CD8-positive, alpha-beta memory T cell (primary cell): ENCODE data around the gene MFRP. TPM values are rescaled to one million over a fixed set of nuclear protein-coding genes. Genes with fewer than 3 reads are reported as not detected.

ENCODE experiments used
- CTCF ChIA-PET: fragments of 350-600 bp; sonication (Branson Sonifier 250); formaldehyde crosslinking; loops from one replicate; lab custom pipeline; 2021; ENCODE audit warnings: antibody characterized with exemption; lab: Charles Lee
- POLR2A ChIA-PET: fragments of 350-600 bp; sonication (Branson Sonifier 250); formaldehyde crosslinking; loops from one replicate; lab custom pipeline; 2021; ENCODE audit warnings: antibody characterized with exemption; lab: Charles Lee
- DNase-seq, 5 donors: peaks; one replicate each; pipeline versions ENCODE4 v3.0.0 to v3.0.0-alpha.2; 2020 to 2022; ENCODE audit warnings: mixed read lengths in 1 of 5
- H3K27ac ChIP-seq: one replicate; pipeline ENCODE4 v1.7.0; 2013; ENCODE audit warnings: low read depth, mild to moderate bottlenecking, low read length, moderate library complexity
- H3K27me3 ChIP-seq: 2 replicates; pipeline ENCODE4 v1.7.0; 2013; ENCODE audit warnings: low read length, mild to moderate bottlenecking; ENCODE audit not compliant: insufficient read depth, poor library complexity, severe bottlenecking
- H3K36me3 ChIP-seq: 2 replicates; pipeline ENCODE4 v1.7.0; 2013; ENCODE audit warnings: mild to moderate bottlenecking, low read length, moderate library complexity; ENCODE audit not compliant: insufficient read depth
- H3K4me1 ChIP-seq: 2 replicates; pipeline ENCODE4 v1.7.0; 2013; ENCODE audit warnings: mild to moderate bottlenecking, low read length, moderate library complexity; ENCODE audit not compliant: insufficient read depth
- H3K4me3 ChIP-seq: 2 replicates; pipeline ENCODE4 v1.7.0; 2013; ENCODE audit warnings: mild to moderate bottlenecking, low read length
- H3K9me3 ChIP-seq: 2 replicates; pipeline ENCODE4 v1.7.0; 2013; ENCODE audit warnings: mild to moderate bottlenecking, low read length
- H3K27ac Mint-ChIP-seq, 8 donors: one replicate each; pipeline ENCODE4 v1.8.0; 2020 to 2021; ENCODE audit warnings: mixed read lengths in 8 of 8, mild to moderate bottlenecking in 6 of 8, inconsistent platforms in 3 of 8, moderate library complexity in 3 of 8
- H3K27me3 Mint-ChIP-seq, 2 donors: one replicate each; pipeline ENCODE4 v1.8.0; 2020 to 2021; ENCODE audit warnings: mixed read lengths in 2 of 2, mild to moderate bottlenecking in 1 of 2, moderate library complexity in 1 of 2
- H3K36me3 Mint-ChIP-seq, 3 donors: one replicate each; pipeline ENCODE4 v1.8.0; 2020 to 2021; ENCODE audit warnings: mixed read lengths in 3 of 3, inconsistent platforms in 1 of 3, mild to moderate bottlenecking in 1 of 3
- H3K4me1 Mint-ChIP-seq, 3 donors: one replicate each; pipeline ENCODE4 v1.8.0; 2020 to 2021; ENCODE audit warnings: mixed read lengths in 3 of 3, inconsistent platforms in 1 of 3, mild to moderate bottlenecking in 1 of 3
- H3K4me3 Mint-ChIP-seq, 7 donors: one replicate each; pipeline ENCODE4 v1.8.0; 2020 to 2021; ENCODE audit warnings: mixed read lengths in 7 of 7, mild to moderate bottlenecking in 6 of 7, moderate library complexity in 4 of 7, inconsistent platforms in 2 of 7
- H3K9me3 Mint-ChIP-seq, 5 donors: one replicate each; pipeline ENCODE4 v1.8.0; 2020 to 2022; ENCODE audit warnings: mixed read lengths in 5 of 5, mild to moderate bottlenecking in 3 of 5, moderate library complexity in 2 of 5, inconsistent platforms in 1 of 5
- polyA plus RNA-seq: library from polyadenylated mRNA; unstranded; fragments of 300-500 nt; fragmentation: Illumina TruSeq; gene quantifications from one replicate; pipeline ENCODE4 v1.2.3, GENCODE V29; 2021
- total RNA-seq, 2 experiments: library from RNA; stranded (reverse); gene quantifications; one replicate each; pipeline ENCODE4 v1.2.3, GENCODE V29; 2021

MFRP gene
- total and polyA plus RNA-seq, 3 experiments from 2014 or later = not detected

DNA sequence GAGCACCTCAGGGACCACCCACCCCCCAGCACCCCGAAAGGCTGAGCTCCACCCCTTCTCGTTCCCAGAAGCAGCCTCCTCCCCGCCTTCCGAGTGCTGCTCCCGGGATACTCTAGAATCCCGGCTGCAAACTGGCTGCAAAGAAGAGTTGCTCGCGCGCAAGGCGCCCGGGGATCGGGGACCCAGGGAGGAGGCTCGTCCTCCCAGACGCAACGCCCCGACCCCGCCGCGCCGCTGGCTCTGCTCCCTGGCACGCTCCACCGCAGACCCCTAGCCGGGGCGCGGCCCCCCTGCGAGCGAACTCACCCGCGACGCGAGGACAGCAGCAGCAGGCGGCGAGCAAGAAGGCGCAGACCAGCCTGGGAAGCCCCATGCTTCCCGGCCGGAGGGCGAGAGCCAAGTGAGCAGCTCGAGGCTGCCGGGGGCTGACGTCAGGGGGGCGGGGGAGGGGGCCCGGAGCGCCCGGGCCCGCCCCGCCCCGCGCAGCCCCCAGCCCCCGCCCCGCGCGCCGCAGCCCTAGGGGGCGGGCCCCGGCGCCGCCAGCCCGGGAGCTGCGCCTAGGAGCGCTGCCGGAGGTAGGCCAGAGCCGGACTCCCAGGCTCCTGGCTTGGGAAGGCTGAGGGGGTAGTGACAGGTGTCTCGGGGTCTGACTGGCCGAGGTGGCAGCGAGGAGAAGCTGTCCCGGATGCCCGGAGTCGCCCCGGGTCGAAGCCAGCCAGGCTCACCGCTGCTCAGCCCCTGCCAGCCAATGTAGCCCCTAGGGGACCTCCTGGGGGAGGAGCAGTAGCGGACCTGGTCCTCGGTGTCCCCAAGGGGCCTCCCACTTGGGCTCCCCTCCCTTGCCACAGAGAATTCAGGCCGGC is 29.5 kb downstream of the MFRP start, which contains the start of gene MCAM:
Gene MCAM, minus strand, starts transcription at position 402 of the 863 bp plus-strand sequence. Its CDS starts 29 bp downstream, at position 373.
- CTCF ChIA-PET = interaction anchor here (0.7 to 1.3 kb wide), 2 partner anchors 19 to 111 kb away, joined by 3 read pairs; partner anchors contain the start of gene CBL
- Histone ChIP-seq H3K36me3 (no peaks in the 10 kb centered on the region), H3K4me1 (peaks cover 34% of the 10 kb centered on the region), H3K27ac (no peak within 1 kb of the TSS), H3K4me3 (peak within 1 kb of the TSS; percentile 68), H3K27me3 (peaks cover 14% of the 10 kb centered on the region), H3K9me3 (no peaks in the 10 kb centered on the region)
- peaks cover 7 to 50% (median 26%) of the 10 kb centered on the region in 3 donors for H3K4me1 Mint-ChIP-seq
- peaks cover 14 to 33% of the 10 kb centered on the region in 2 donors for H3K27me3 Mint-ChIP-seq
- no peaks in the 10 kb centered on the region for H3K9me3 Mint-ChIP-seq
- POLR2A ChIA-PET = interaction anchor here (0.8 kb wide), 1 partner anchor 9 kb away, joined by 3 read pairs; no protein-coding TSS in a partner anchor
- no peaks in the 10 kb centered on the region for H3K36me3 Mint-ChIP-seq
- H3K27ac Mint-ChIP-seq = peak within 1 kb of the TSS in 2 of 8 donors; percentile 64 to 68
- H3K4me3 Mint-ChIP-seq = peak within 1 kb of the TSS in 6 of 7 donors; percentile 69 to 88 (median 74)
- DNase-seq = no peak

DNA sequence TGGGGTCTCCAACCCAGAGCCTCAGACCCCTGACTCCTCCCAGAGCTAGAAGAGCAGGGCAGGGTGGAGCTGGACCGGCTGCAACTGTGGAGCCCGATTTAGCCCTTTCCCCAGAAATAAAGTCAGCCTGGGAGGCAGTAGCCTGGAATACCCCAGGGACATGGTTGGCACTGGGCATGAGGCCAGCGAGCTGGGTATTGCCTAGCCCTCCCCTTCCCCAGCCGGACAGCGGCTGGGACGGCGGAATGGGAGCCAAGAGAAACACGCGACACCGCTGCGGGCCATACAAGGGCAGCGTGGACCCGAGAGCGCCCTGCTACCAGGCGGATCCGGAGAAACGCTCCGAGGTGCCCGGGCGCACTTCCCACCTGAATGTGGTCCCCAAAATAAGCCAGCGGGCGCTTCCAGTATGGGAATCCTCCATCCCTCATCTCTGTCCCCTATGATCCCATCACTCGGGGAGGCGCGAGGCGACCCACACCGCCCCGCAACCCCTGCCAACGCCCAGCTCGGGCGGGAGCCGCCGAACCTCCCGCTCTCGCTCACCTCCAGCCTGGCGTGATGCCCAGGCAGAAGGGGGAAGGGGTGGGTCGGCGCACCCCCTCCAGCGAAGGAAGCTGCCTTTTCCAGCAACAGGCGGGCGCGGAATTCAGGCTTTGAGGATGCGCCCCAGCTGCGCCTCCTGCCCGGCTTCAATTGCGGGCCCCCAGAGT is 30.3 kb downstream of the MFRP start:
- Histone ChIP-seq H3K9me3 (no peaks in the 10 kb centered on the region), H3K4me1 (peaks cover 27% of the 10 kb centered on the region), H3K27ac (no peak overlapping the region), H3K36me3 (no peaks in the 10 kb centered on the region), H3K27me3 (peaks cover 14% of the 10 kb centered on the region), H3K4me3 (peak overlapping the region; percentile 68)
- H3K27me3 Mint-ChIP-seq = peaks cover 14 to 33% of the 10 kb centered on the region in 2 donors
- peaks cover 7 to 44% (median 20%) of the 10 kb centered on the region in 3 donors for H3K4me1 Mint-ChIP-seq
- ChIA-PET POLR2A (interaction anchor here (0.5 to 0.8 kb wide), 2 partner anchors 8 to 10 kb away, joined by 3 read pairs; no protein-coding TSS in a partner anchor), CTCF (interaction anchor here (0.7 to 1.8 kb wide), 4 partner anchors 19 to 120 kb away, joined by 3 to 4 read pairs (median 3); partner anchors contain the start of gene CBL)
- no peaks in the 10 kb centered on the region for H3K9me3 Mint-ChIP-seq
- DNase-seq = no peak
- peak overlapping the region in 2 of 8 donors; percentile 36 to 48 for H3K27ac Mint-ChIP-seq
- H3K4me3 Mint-ChIP-seq = peak overlapping the region; percentile 69 to 88 (median 73)
- H3K36me3 Mint-ChIP-seq = no peaks in the 10 kb centered on the region

DNA sequence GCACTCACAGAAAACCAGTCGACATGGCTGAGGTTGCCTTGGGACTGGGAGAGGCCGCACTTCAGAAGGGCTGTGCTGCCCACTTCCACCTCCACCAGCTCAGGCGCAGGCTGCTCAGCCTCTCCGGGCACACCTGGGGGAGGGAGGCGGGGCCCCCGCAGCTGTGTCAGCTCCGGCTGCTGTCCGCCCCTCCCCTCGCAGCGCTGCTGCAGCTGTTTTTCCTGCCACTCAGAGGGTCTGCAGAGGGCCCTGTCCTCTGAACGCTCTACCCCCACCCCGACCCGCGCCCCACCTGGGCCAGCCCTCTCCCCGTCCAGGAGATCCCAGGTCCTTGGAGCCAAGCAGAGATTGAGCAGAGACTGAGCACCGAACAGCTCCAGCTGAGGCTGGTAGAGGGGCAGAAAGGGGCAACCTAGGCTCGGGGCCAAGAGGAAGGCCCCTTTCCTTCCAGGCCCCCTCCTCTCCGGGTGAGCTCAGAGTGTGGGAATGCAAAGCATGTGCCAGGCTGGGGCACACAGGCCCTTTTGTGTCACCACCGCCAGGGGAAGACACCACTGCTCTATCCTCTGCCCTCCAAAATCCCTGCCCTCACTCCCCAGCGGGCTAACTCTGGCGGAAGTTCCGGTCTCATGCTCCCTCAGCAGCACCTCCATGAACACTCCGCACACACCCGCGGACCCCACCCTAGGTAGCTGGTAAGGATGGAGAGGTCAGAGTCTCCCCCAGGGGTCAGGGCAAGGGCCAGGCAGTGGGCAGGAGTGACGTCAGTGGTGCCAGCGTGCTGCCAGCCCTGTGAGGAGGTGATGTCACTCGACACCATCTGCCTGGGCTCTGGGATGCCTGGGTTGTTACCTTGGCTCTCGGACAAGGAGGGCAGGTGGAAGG is 31.1 kb downstream of the MFRP start:
- ChIA-PET POLR2A (interaction anchor here (0.6 kb wide), 1 partner anchor 23 kb away, joined by 3 read pairs; no protein-coding TSS in a partner anchor), CTCF (interaction anchor here (1.1 to 1.8 kb wide), 4 partner anchors 18 to 119 kb away, joined by 3 to 4 read pairs (median 3); no protein-coding TSS in a partner anchor)
- H3K27ac Mint-ChIP-seq = peak overlapping the region in 5 of 8 donors; percentile 21 to 53 (median 48)
- Histone ChIP-seq H3K4me1 (peaks cover 23% of the 10 kb centered on the region), H3K27ac (no peak overlapping the region), H3K4me3 (peak overlapping the region; percentile 68), H3K9me3 (no peaks in the 10 kb centered on the region), H3K36me3 (no peaks in the 10 kb centered on the region), H3K27me3 (peaks cover 14% of the 10 kb centered on the region)
- no peaks in the 10 kb centered on the region for H3K9me3 Mint-ChIP-seq
- peaks cover 14 to 33% of the 10 kb centered on the region in 2 donors for H3K27me3 Mint-ChIP-seq
- peak in 4 of 5 donors; percentile 24 to 60 (median 37) for DNase-seq
- H3K4me1 Mint-ChIP-seq = peaks cover 7 to 43% (median 20%) of the 10 kb centered on the region in 3 donors
- H3K36me3 Mint-ChIP-seq = no peaks in the 10 kb centered on the region
- peak overlapping the region; percentile 69 to 88 (median 73) for H3K4me3 Mint-ChIP-seq

DNA sequence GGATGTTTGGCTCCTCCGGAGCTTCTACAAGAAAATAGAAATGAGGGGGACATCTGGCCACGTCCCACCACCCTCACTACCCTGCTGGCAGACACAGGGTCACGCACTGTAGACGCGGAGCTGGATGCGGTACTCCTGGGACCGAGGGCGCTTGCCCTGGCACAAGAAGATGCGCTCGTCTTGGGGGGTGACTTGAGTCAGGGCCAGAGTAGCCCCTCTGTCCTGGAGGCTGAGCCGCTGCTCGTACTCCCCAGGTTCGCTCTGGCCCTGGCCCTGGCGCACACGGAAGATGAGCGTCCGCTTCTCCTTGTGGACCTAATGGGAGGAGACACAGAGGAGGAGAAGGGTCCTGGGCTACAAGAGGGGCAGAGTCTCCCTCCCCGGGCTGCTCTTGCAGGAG is 31.8 kb downstream of the MFRP start:
- Histone ChIP-seq H3K27me3 (peaks cover 14% of the 10 kb centered on the region), H3K27ac (no peak overlapping the region), H3K9me3 (no peaks in the 10 kb centered on the region), H3K36me3 (no peaks in the 10 kb centered on the region), H3K4me3 (no peak overlapping the region), H3K4me1 (peaks cover 23% of the 10 kb centered on the region)
- Mint-ChIP-seq H3K4me1 (peaks cover 7 to 39% (median 19%) of the 10 kb centered on the region in 3 donors), H3K4me3 (peak overlapping the region in 5 of 7 donors; percentile 22 to 76 (median 69)), H3K27me3 (peaks cover 14 to 30% of the 10 kb centered on the region in 2 donors), H3K27ac (peak overlapping the region in 1 of 8 donors; percentile 48), H3K36me3 (no peaks in the 10 kb centered on the region), H3K9me3 (no peaks in the 10 kb centered on the region)
- no peak for DNase-seq
- POLR2A ChIA-PET = interaction anchor here (0.6 kb wide), 2 partner anchors 24 to 312 kb away, joined by 3 read pairs; no protein-coding TSS in a partner anchor
- CTCF ChIA-PET = interaction anchor here (1.1 to 1.8 kb wide), 4 partner anchors 9 to 119 kb away, joined by 3 to 4 read pairs (median 3); no protein-coding TSS in a partner anchor

DNA sequence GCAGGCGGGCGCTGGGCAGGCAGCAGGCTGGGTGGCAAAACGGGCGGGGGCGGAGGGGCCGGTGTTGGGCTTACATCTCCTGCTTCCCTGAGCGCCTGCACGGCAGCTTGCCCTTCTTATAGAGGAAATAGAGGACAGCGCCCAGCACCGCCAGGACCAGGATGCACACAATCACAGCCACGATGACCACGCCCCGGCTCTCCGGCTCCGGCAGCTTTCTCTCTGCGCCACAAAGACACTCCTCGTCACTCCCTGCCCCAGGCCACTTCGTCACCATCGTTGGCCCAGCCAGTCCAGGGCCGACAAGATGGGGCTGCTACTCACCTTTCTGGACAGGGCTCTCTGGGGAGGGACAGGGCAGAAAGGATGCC is 35.8 kb downstream of the MFRP start:
- Mint-ChIP-seq H3K9me3 (no peaks in the 10 kb centered on the region), H3K4me1 (peaks cover 0 to 16% (median 12%) of the 10 kb centered on the region in 3 donors), H3K27ac (no peak overlapping the region), H3K27me3 (peaks cover 4 to 13% of the 10 kb centered on the region in 2 donors), H3K4me3 (no peak overlapping the region), H3K36me3 (peaks cover 0 to 5% (median 3%) of the 10 kb centered on the region in 3 donors)
- Histone ChIP-seq H3K4me3 (no peak overlapping the region), H3K4me1 (peaks cover 30% of the 10 kb centered on the region), H3K27me3 (peaks cover 6% of the 10 kb centered on the region), H3K36me3 (no peaks in the 10 kb centered on the region), H3K9me3 (no peaks in the 10 kb centered on the region), H3K27ac (no peak overlapping the region)
- CTCF ChIA-PET = interaction anchor here (1.2 kb wide), 1 partner anchor 12 kb away, joined by 6 read pairs; no protein-coding TSS in a partner anchor
- POLR2A ChIA-PET = no interaction called here
- DNase-seq = no peak

DNA sequence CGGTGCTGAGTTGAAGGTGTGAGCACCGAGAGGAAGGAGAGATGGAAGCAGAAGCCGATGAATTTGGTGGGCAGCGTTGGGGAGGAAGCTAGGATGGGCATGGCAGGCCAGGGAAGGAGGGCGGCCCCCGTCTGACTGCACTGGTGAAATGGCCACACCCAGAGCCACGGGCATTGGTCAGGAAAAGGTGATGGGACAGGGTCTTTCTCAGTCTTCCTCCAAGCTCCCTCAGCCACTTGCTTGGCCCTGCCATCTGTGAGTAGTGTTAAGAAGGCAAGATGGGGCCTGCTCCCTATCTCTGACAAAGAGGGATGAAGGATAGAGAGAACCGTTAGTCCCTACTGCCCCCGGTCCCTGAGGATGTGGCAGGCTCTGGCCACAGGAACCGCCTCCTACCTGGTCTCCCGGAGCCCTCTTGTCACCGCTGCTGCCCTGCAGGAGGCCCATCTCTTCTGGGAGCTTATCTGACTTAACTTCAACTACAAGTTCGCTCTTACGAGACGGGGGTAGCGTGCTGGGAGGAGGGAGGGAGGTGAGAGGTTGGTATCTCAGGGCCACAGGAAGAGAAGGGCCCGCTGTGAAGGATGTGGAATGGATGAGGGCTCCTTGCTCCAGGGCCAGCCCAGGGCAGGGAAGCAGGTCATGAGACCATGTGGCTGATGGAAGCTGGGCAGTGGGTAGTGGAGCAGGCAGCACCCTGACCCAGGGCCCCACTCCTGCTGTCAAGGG is 36.4 kb downstream of the MFRP start:
- Mint-ChIP-seq H3K9me3 (no peaks in the 10 kb centered on the region), H3K4me3 (no peak overlapping the region), H3K4me1 (peaks cover 0 to 13% (median 12%) of the 10 kb centered on the region in 3 donors), H3K27ac (peak overlapping the region in 1 of 8 donors; percentile 19), H3K27me3 (peaks cover 3 to 8% of the 10 kb centered on the region in 2 donors), H3K36me3 (peaks cover 0 to 11% (median 4%) of the 10 kb centered on the region in 3 donors)
- ChIA-PET POLR2A (no interaction called here), CTCF (interaction anchor here (1.2 kb wide), 2 partner anchors 13 to 16 kb away, joined by 3 to 6 read pairs; no protein-coding TSS in a partner anchor)
- Histone ChIP-seq H3K9me3 (no peaks in the 10 kb centered on the region), H3K4me1 (peaks cover 30% of the 10 kb centered on the region), H3K36me3 (no peaks in the 10 kb centered on the region), H3K27ac (no peak overlapping the region), H3K27me3 (peaks cover under 1% of the 10 kb centered on the region), H3K4me3 (no peak overlapping the region)
- no peak for DNase-seq
